ENCODE measurements around the gene FAM181A.

FAM181A gene

DNA sequence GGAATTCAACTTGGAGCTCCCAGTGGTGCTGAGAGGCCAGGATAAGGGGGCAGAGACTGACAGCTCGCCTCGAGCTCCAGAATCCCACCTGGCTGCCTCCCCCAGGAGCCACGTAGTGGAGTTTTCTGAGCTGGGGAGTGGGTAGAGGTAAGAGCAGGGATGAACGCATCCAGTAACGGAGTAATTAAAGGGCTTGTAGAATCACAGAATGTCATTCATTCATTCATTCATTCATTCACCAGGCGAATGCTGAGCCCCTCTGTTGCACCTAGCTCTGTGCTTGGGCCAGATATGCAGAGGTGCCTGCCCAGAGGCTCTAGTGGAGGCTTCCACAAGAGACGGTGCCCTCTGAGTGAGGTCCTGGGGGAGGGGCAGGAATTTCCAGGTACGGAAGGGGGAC is 8.1 kb downstream of the FAM181A start:
- DNase-seq (ENCODE audit: low spot score): no peak
- TF ChIP-seq, protein P1, sequence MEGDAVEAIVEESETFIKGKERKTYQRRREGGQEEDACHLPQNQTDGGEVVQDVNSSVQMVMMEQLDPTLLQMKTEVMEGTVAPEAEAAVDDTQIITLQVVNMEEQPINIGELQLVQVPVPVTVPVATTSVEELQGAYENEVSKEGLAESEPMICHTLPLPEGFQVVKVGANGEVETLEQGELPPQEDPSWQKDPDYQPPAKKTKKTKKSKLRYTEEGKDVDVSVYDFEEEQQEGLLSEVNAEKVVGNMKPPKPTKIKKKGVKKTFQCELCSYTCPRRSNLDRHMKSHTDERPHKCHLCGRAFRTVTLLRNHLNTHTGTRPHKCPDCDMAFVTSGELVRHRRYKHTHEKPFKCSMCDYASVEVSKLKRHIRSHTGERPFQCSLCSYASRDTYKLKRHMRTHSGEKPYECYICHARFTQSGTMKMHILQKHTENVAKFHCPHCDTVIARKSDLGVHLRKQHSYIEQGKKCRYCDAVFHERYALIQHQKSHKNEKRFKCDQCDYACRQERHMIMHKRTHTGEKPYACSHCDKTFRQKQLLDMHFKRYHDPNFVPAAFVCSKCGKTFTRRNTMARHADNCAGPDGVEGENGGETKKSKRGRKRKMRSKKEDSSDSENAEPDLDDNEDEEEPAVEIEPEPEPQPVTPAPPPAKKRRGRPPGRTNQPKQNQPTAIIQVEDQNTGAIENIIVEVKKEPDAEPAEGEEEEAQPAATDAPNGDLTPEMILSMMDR (IDR thresholded peaks at IDR 0.05; ENCODE audit: extremely low read depth, insufficient read depth, missing control alignments): no peak
- in situ Hi-C loops (cut with MboI; ENCODE audit: low pct_unique_long_range_greater_than_20kb, low sequenced_read_pairs, unreplicated experiment): no loop called here

DNA sequence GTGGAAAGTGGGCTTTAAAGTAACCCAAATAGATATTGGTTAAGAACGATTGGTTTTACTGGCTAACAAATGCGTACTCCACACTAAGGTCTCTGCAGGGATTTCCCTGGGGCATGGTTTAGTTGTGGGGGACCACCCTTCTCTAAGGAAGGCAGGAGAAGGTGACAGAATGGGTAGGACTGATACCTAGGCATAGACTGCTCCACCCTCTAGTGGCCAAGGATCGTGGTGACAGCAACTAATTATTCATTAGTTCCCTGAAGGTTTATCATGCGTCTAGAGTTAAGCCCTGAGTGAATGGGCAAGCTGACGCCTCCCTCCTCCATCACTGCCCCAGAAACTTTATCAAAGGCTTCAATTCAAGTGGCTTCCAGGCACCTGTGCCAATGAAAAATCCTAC is 9.1 kb downstream of the FAM181A start:
- in situ Hi-C loops (cut with MboI; ENCODE audit: low pct_unique_long_range_greater_than_20kb, low sequenced_read_pairs, unreplicated experiment): no loop called here
- peak; percentile 60 for DNase-seq (ENCODE audit: low spot score)
- TF ChIP-seq, protein P1 (IDR thresholded peaks at IDR 0.05; ENCODE audit: extremely low read depth, insufficient read depth, missing control alignments): peak; percentile 49

DNA sequence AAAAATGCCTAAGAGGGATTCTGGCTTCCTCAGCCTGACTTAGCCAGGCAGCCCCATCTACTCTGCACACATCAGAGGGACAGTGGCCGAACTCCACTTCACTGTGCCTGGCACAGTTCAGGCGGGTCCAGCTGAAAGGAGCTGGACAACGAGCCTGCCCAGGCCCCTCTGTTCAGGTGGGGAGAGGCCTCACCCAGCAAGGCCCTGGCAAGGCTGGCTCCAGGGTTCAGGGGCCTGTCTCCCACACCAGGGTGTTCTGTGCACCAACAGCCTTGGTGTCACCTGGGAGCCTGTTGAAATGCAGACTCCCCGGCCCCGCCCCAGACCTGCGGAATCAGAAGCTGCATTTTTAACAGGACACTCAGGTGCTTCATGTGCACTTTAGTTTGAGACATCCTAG is 9.8 kb downstream of the FAM181A start:
- TF ChIP-seq, protein P1 (IDR thresholded peaks at IDR 0.05; ENCODE audit: extremely low read depth, insufficient read depth, missing control alignments): no peak
- in situ Hi-C loops (cut with MboI; ENCODE audit: low pct_unique_long_range_greater_than_20kb, low sequenced_read_pairs, unreplicated experiment): no loop called here
- DNase-seq (ENCODE audit: low spot score): no peak

DNA sequence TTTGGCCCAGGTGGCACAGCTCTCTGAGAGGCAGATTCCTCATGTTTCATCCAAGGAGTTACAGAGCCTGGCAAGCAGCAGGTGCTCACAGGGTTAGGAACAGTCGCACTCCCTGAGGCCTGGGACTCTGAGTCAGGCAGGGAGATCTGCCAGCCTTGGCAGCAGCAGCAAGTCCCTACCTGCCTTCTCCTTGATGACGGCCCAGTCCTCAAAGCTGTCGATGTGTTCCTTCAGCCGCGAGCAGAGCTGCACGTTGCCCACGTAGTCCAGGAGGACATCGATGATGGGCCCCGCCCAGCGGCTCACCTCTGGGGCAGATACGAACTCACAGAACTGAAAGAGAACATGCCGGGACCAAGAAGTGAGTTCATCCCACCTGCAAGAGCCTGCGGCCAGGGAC is 10.4 kb downstream of the FAM181A start:
- in situ Hi-C loops (cut with MboI; ENCODE audit: low pct_unique_long_range_greater_than_20kb, low sequenced_read_pairs, unreplicated experiment): no loop called here
- TF ChIP-seq, protein P1 (IDR thresholded peaks at IDR 0.05; ENCODE audit: extremely low read depth, insufficient read depth, missing control alignments): no peak
- DNase-seq (ENCODE audit: low spot score): no peak

DNA sequence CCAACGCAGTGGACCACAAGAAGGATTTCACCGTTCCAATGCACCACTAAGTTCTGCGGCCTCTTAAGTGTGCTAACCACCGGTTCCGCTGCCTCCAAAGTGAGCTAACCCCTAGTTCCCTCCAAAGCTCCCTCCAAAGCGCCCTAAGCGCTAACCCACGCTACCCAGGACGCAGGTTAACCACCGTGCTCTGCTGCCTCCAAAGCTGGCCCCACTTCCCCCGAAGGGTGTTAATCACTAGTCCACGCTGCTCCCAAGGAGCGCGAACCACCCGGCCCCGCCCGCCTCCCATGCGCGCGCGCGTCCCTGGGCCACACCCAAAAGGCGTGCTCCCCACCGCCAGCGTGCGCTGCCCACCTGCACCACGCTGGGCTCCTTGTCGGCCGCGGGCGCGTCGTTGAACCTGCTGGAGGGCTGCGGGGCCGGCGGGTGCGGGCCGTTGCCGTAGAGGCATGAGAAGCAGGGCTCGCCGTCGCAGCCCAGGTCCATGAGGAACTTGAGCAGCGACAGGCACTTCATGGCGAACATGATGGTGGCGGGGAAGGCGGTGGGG is 11.7 kb downstream of the FAM181A start:
- DNase-seq (ENCODE audit: low spot score): no peak
- TF ChIP-seq, protein P1 (IDR thresholded peaks at IDR 0.05; ENCODE audit: extremely low read depth, insufficient read depth, missing control alignments): no peak
- in situ Hi-C loops (cut with MboI; ENCODE audit: low pct_unique_long_range_greater_than_20kb, low sequenced_read_pairs, unreplicated experiment): no loop called here

DNA sequence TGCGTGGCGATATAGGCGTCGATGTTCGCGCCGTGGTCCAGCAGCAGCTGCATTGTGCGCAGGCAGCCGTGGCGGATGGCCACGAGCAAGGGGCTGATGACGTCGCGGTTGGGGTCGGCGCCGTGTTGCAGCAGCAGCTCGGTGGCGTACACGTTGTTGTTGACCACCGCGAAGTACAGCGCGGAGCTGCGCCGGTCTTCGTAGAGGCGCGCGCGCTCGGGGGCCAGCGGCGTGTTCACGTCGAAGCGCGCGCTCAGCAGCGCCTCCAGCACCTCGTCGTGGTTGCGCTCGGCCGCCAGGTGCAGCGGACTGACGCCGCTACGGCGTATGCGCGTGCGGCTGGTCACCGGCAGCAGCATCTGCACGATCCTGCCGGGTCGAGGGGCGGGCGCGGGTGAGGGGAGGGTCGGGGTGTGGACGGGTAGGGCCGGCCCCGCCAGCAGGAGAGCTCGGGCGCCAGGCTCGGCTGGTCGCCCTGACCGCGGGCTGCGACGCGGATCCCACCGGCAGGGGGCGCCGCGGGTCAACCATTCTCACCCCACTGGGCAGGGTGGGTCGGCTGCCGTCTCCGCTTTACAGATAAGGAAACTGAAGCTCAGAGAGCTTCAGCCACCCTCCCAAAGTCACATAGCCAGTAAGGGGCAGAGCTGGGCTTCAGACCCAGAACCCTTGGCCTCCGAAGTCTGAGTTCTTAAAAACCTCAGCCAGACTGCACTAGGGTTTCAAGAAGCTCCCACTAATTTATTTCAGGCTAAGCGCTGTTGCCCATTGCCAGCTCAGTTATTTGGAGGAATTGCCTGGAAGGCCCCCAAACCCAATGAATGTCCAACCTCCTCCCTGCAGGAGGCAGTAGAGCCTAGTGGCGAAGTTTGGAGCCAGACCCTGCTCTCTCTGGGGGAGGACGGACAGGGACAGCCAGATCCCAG is 12.4 kb downstream of the FAM181A start:
- peak; percentile 91 for DNase-seq (ENCODE audit: low spot score)
- in situ Hi-C loops (cut with MboI; ENCODE audit: low pct_unique_long_range_greater_than_20kb, low sequenced_read_pairs, unreplicated experiment): loop anchor here (5.0 kb wide), 1 partner anchor 63 kb away; no protein-coding TSS in a partner anchor
- TF ChIP-seq, protein P1 (IDR thresholded peaks at IDR 0.05; ENCODE audit: extremely low read depth, insufficient read depth, missing control alignments): peak; percentile 93
